HTERT RPE-1 (cell line): ENCODE data around the gene USP32.

ENCODE experiments used
- in situ Hi-C: fragments of 300-500 bp; cut with MboI; formaldehyde crosslinking; loops from 4 replicates; pipeline ENCODE4 v1.14.3; 2020; ENCODE audit warnings: low sequenced_read_pairs

The USP32 gene

GRCh38 chr17:60141111-60142018 lies 250.6 kb downstream of the USP32 start:
- in situ Hi-C loops, result no loop called here

GRCh38 chr17:60139438-60140285 lies 252.3 kb downstream of the USP32 start:
- in situ Hi-C loops, result no loop called here

GRCh38 chr17:60138769-60139437 lies 253.0 kb downstream of the USP32 start:
- in situ Hi-C loops, result no loop called here

- in situ Hi-C loops, result no loop called here
These were observed 254.2 kb downstream of the USP32 start for GRCh38 chr17:60137731-60138130.

GRCh38 chr17:60135951-60136666 lies 255.8 kb downstream of the USP32 start:
- in situ Hi-C loops, result no loop called here

- in situ Hi-C loops, result no loop called here
These were observed 256.6 kb downstream of the USP32 start for GRCh38 chr17:60135151-60135950.

GRCh38 chr17:60134396-60135150 lies 257.4 kb downstream of the USP32 start:
- in situ Hi-C loops, result no loop called here

- in situ Hi-C loops, result no loop called here
These were observed 261.5 kb downstream of the USP32 start for GRCh38 chr17:60130466-60130865.

GRCh38 chr17:60129164-60129563 lies 262.8 kb downstream of the USP32 start:
- in situ Hi-C loops, result no loop called here
